Measurements from ENCODE around the gene GINS3.
"Not testable (repeated sequence)": the region's sequence is repeated elsewhere in the genome, so short reads cannot be mapped to it uniquely, and the experiment has no call there.

GINS3 gene

DNA sequence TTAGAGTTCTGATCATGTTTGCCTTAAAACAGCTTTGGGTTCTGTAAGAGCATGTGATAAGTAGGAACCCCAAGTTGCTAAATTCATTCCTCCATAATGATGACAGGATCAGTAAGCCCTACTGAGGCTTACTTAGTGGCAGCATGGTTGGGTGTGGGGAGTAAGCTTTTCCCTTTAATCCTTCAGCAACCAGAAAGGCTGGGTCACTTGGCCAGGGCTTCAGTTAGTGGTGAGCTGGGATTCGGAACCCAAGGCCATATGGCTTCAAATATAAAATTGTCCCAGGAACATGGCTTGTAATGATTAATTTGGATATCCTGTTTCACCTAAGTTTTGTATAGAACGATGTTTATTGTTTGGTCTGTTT is 850 bp downstream of the GINS3 start:
- DNase-seq = peak; percentile 42

DNA sequence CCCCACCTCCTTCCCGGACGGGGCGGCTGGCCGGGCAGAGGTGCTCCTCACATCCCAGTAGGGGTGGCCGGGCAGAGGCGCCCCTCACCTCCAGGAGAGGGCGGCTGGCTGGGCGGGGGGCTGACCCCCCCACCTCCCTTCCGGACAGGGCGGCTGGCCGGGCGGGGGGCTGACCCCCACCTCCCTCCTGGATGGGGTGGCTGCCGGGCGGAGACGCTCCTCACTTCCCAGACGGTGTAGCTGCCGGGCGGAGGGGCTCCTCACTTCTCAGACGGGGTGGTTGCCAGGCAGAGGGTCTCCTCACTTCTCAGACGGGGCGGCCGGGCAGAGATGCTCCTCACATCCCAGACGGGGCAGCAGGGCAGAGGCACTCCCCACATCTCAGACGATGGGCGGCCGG is 4.6 kb downstream of the GINS3 start:
- not testable (repeated sequence) for DNase-seq

- DNase-seq = peak; percentile 66
Observed at GRCh38 chr16:58399718-58400633, 7.7 kb downstream of the GINS3 start.

- DNase-seq = not testable (repeated sequence)
Observed at GRCh38 chr16:58401305-58401704, 9.0 kb downstream of the GINS3 start.

DNA sequence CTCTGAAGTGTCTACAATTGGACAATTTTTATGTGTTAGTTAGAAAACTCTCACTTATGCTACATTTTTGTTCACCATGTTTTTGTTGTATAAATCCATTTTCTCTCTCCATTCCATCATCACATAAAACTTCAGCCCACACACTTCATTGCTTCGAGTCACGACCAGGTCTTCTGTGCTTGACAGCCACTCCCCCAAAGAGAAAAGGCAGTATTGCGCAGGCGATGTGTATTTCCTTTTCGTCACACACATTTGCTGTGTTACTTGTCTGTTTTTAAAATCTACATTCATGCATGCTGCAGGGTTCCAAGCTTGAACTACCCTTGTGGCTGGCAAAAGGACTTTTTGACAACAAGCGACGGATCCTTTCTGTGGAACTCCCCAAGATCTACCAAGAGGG is 10.5 kb downstream of the GINS3 start:
- no peak for DNase-seq

GRCh38 chr16:58409316-58409973 is 17.2 kb downstream of the GINS3 start:
- DNase-seq = no peak

GRCh38 chr16:58411336-58411735 is 19.1 kb downstream of the GINS3 start:
- no peak for DNase-seq

DNA sequence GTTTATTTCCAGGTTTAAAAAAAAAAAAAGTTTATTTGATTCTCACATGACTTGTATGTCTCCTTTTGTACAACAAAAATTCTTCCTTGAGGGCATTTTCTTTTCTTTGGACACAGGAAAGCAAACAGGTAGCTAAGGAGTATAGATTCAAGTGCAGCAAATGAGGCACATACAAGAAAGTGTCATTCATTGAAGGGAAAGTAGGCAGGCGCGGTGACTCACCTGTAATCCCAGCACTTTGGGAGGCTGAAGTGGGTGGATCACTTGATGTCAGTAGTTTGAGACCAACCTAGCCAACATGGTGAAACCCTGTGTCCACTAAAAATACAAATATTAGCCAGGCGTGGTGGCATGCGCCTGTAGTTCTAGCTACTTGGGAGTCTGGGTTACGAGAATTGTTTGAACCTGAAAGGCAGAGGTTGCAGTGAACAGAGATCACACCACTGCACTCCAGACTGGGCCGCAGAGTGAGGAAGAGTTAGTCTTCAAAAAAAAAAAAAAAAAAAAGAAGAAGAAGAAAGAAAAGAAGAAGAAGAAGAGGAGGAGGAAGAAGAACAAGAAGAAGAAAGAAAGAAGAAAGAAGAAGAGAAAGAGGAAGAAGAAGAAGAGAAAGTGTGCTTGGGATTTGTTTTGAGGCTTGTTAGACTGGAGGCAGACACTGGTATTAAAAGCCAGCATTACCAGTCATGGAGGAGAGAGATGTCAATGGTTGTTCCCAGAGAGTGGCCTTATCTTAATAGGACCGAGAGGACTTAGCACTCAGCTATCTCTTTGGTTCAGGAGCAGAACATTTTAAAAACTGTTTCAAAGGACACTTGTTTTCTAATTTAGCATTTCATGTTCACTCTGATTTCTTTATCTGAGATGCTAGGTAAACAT is 19.7 kb downstream of the GINS3 start:
- DNase-seq = no peak

- DNase-seq = not testable (repeated sequence)
Observed at GRCh38 chr16:58412615-58412970, 20.3 kb downstream of the GINS3 start.

DNA sequence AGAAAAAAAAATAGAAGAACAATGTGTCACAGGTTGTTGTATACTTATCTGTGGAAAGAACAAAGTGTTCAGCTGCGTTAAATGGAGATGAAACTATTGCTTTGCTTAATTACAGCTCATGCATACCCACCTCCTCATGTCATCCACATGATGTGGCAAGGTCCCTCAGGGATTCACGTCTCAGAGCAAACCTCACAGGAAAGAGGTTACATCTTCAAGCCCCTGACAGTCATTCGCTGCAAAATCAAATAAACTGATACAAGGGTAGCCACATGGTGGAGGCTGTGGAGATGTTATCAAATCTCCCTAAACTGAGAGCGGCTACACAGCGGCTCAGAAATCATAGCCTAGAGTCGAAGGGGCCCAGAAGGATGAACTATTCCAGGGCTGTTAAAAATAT is 21.1 kb downstream of the GINS3 start:
- peak; percentile 72 for DNase-seq

GRCh38 chr16:58415003-58415402 is 22.7 kb downstream of the GINS3 start:
- no peak for DNase-seq

DNA sequence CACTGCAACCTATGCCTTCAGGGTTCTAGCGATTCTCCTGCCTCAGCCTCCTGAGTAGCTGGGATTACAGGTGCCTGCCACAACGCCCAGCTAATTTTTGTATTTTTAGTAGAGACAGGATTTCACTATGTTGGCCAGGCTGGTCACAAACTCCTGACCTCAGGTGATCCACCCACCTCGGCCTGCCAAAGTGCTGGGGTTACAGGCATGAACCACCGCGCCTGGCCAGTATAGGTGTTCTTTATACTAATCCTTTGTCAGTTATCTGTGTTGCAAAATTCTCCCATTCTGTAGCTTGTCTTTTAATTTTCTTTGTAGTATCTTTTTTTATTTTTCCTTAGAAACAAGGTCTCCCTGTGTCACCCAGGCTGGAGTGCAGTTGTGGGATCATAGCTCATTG is 23.7 kb downstream of the GINS3 start:
- DNase-seq = not testable (repeated sequence)

GRCh38 chr16:58417035-58417434 is 24.8 kb downstream of the GINS3 start:
- DNase-seq = no peak

- DNase-seq = no peak
Observed at GRCh38 chr16:58417600-58417999, 25.3 kb downstream of the GINS3 start.

DNA sequence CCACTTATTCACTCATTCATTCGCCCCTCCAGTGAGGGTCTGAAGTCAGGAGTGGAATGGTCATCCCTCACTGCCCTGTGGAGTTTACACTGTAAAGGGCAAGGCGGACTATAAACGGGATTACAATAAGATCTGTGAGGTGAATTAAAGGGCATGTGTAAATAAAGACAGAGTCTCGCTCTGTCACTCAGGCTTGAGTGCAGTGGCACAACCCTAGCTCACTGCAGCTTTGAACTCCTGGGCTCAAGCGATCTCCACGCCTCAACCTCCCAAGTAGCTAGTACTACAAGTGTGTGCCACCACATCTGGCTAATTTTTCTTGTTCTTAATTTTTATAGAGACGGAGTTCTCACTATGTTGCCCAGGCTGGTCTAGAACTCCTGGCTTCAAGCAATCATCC is 25.8 kb downstream of the GINS3 start:
- no peak for DNase-seq

GRCh38 chr16:58418601-58419000 is 26.3 kb downstream of the GINS3 start:
- DNase-seq = no peak

DNA sequence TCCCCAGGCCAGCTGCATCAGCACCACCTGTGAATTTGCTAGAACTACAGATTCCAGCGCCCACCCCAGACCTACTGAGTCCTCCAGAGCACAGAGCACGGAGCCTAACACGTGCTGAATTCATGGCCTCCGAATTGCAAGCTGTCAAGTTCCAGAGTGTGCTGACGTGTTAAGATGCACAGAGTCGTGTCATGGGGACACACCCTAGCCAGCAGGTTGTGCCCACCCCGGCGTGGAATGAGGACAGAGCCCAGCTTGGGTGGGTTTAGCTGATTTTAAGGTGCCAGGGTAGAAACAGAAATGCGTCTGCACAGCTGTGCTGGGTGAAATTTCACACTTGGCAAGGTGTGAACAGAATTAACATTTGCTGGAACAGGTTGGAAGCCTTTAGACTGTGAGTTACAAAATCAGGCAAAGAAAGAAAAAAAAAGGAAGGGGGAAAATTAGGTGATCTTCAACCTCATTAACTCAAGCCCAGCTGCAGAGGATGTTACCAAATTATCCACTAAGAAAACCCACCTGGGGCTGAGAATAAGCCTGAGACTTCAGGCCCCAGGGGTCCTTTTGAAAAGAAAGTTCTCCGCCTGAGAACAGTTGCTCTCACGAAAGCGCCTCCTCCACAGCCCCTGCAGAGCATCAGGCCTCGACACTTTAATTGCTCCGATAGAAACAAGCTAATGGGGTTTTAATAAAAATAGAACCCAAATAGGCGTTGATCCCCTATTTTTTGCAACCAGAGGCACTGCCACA is 27.1 kb downstream of the GINS3 start:
- DNase-seq = peak; percentile 96

DNA sequence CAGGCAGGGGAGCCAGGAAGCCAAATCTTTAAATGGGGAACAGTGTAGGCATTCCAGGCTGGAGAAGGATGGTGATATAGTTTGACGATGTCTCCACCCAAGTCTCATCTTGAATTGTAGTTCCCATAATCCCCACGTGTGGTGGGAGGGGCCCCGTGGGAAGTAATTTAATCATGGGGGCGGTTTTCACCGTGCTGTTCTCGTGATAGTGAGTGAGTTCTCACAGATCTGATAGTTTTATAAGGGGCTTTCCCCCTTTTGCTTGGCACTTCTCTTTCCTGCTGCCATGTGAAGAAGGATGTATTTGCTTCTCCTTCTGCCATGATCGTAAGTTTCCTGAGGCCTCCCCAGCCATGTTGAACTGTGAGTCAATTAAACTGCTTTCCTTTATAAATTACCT is 28.8 kb downstream of the GINS3 start:
- no peak for DNase-seq

- DNase-seq = peak; percentile 59
Observed at GRCh38 chr16:58421529-58421928, 29.3 kb downstream of the GINS3 start.

GRCh38 chr16:58422809-58423208 is 30.5 kb downstream of the GINS3 start:
- DNase-seq = peak; percentile 72

GRCh38 chr16:58425245-58425644 is 33.0 kb downstream of the GINS3 start:
- DNase-seq = no peak

- peak; percentile 28 for DNase-seq
Observed at GRCh38 chr16:58425756-58426494, 33.7 kb downstream of the GINS3 start.

Data from NCI-H2171 treated with DMSO at 0.1 percent for 48 hours (cell line).